Glutamatergic neuron (in vitro differentiated cells): ENCODE data around the gene FLOT1. TPM values are rescaled to one million over a fixed set of nuclear protein-coding genes. Genes with fewer than 3 reads are reported as not detected.

Experiments
- DNase-seq: peaks from one replicate; pipeline ENCODE4 v3.0.0; 2022
- H3K27ac Mint-ChIP-seq: one replicate; pipeline ENCODE4 v1.8.0; 2020; ENCODE audit warnings: mild to moderate bottlenecking, mixed read lengths, inconsistent platforms; ENCODE audit not compliant: unreplicated experiment
- H3K27me3 Mint-ChIP-seq: one replicate; pipeline ENCODE4 v1.8.0; 2020; ENCODE audit warnings: mild to moderate bottlenecking, moderate library complexity, mixed read lengths, inconsistent platforms; ENCODE audit not compliant: unreplicated experiment
- H3K36me3 Mint-ChIP-seq: one replicate; pipeline ENCODE4 v1.8.0; 2020; ENCODE audit warnings: mild to moderate bottlenecking, mixed read lengths, inconsistent platforms; ENCODE audit not compliant: unreplicated experiment
- H3K4me1 Mint-ChIP-seq: one replicate; pipeline ENCODE4 v1.8.0; 2020; ENCODE audit warnings: mild to moderate bottlenecking, low read depth, mixed read lengths, inconsistent platforms; ENCODE audit not compliant: unreplicated experiment
- H3K4me3 Mint-ChIP-seq: one replicate; pipeline ENCODE4 v1.8.0; 2020; ENCODE audit warnings: mild to moderate bottlenecking, mixed read lengths, inconsistent platforms; ENCODE audit not compliant: unreplicated experiment
- H3K9me3 Mint-ChIP-seq: one replicate; pipeline ENCODE4 v1.8.0; 2020; ENCODE audit warnings: mild to moderate bottlenecking, moderate library complexity, mixed read lengths, inconsistent platforms; ENCODE audit not compliant: unreplicated experiment
- CTCF ChIP-seq: fragments of 200-600 bp; sonication (generic); IDR thresholded peaks from one replicate; pipeline ENCODE4 v1.5.0; 2021; ENCODE audit not compliant: partially characterized antibody, unreplicated experiment
- total RNA-seq: library from RNA; stranded (reverse); fragmentation: NEBNext Ultra II Directional; extraction: Animal tissue kit (Norgen Biotek cat#: 25700); gene quantifications from one replicate; pipeline ENCODE4 v1.2.1, GENCODE V29; 2021; ENCODE audit not compliant: unreplicated experiment

Gene FLOT1
- total RNA-seq, 1 donor from 2014 or later: 191 TPM

- DNase-seq: no peak
- no peak overlapping the region for H3K27ac Mint-ChIP-seq
These were observed 6.5 kb upstream of the FLOT1 start for GRCh38 chr6:30748851-30749540.

GRCh38 chr6:30747902-30748769, 5.6 kb upstream of the FLOT1 start:
- no peaks in the 10 kb centered on the region for H3K36me3 Mint-ChIP-seq
- TF ChIP-seq CTCF: no peak
- H3K27me3 Mint-ChIP-seq: peaks cover 12% of the 10 kb centered on the region
- no peak for DNase-seq
- H3K9me3 Mint-ChIP-seq: peaks cover 10% of the 10 kb centered on the region
- no peak overlapping the region for H3K27ac Mint-ChIP-seq
- peaks cover 10% of the 10 kb centered on the region for H3K4me1 Mint-ChIP-seq
- H3K4me3 Mint-ChIP-seq: no peak overlapping the region

More at GRCh38 chr6:30748851-30749540, 6.5 kb upstream of the FLOT1 start:
- H3K4me1 Mint-ChIP-seq: peaks cover 5% of the 10 kb centered on the region
- H3K4me3 Mint-ChIP-seq: no peak overlapping the region
- peaks cover 7% of the 10 kb centered on the region for H3K9me3 Mint-ChIP-seq
- TF ChIP-seq CTCF: no peak
- peaks cover 5% of the 10 kb centered on the region for H3K27me3 Mint-ChIP-seq
- H3K36me3 Mint-ChIP-seq: no peaks in the 10 kb centered on the region

GRCh38 chr6:30747300-30747687, 4.8 kb upstream of the FLOT1 start:
- H3K27me3 Mint-ChIP-seq: peaks cover 12% of the 10 kb centered on the region
- H3K4me3 Mint-ChIP-seq: no peak overlapping the region
- H3K27ac Mint-ChIP-seq: no peak overlapping the region
- H3K9me3 Mint-ChIP-seq: peaks cover 10% of the 10 kb centered on the region
- DNase-seq: no peak
- H3K4me1 Mint-ChIP-seq: peaks cover 11% of the 10 kb centered on the region
- TF ChIP-seq CTCF: no peak
- no peaks in the 10 kb centered on the region for H3K36me3 Mint-ChIP-seq

- peak; percentile 57 for TF ChIP-seq CTCF
- Mint-ChIP-seq H3K36me3 (peaks cover 4% of the 10 kb centered on the region), H3K4me1 (peaks cover 21% of the 10 kb centered on the region), H3K9me3 (peaks cover 13% of the 10 kb centered on the region), H3K27ac (peak within 1 kb of the TSS; percentile 89), H3K4me3 (peak within 1 kb of the TSS; percentile 94), H3K27me3 (peaks cover 22% of the 10 kb centered on the region)
- peak; percentile 87 for DNase-seq
These were observed 1.7 kb upstream of the FLOT1 start, which contains the start of gene IER3 for GRCh38 chr6:30744054-30744805. Gene IER3 (minus strand): TSS chr6:30744547. CDS start chr6:30744518, 29 bp downstream.
